SK-N-MC (cell line): ENCODE data around the gene PHF8.

Experiments used
- DNase-seq: peaks from one replicate; pipeline ENCODE4 v3.0.0-alpha.2; 2011; ENCODE audit warnings: low read depth, low spot score
- H3K27ac ChIP-seq: fragments of 200-600 bp; sonication (generic); 2 replicates; pipeline ENCODE4 v1.5.1; 2016; ENCODE audit warnings: mixed run types
- H3K36me3 ChIP-seq: fragments of 200-600 bp; sonication (generic); 2 replicates; pipeline ENCODE4 v1.6.1; 2017; ENCODE audit warnings: antibody characterized with exemption, low read length, mixed read lengths; ENCODE audit not compliant: insufficient read depth
- H3K4me3 ChIP-seq: fragments of 200-600 bp; sonication (generic); 2 replicates; pipeline ENCODE4 v1.5.1; 2016
- H3K9ac ChIP-seq: fragments of 200-600 bp; sonication (generic); 2 replicates; pipeline ENCODE4 v1.8.0; 2017; ENCODE audit warnings: mixed run types, mixed read lengths; ENCODE audit not compliant: insufficient read length
- H3K9me3 ChIP-seq: fragments of 200-600 bp; sonication (generic); 2 replicates; pipeline ENCODE4 v1.6.1; 2017; ENCODE audit warnings: low read depth, mild to moderate bottlenecking, antibody characterized with exemption, low read length, moderate library complexity, mixed read lengths
- EZH2 ChIP-seq: fragments of 200-600 bp; sonication (generic); IDR thresholded peaks from one replicate; pipeline ENCODE4 v1.6.1; 2017; ENCODE audit warnings: antibody characterized with exemption
- FOXP2 ChIP-seq: optimal IDR thresholded peaks from 2 replicates; pipeline ENCODE3; 2011; ENCODE audit warnings: mild to moderate bottlenecking, moderate library complexity; ENCODE audit not compliant: insufficient read depth; ENCODE audit errors: extremely low read length, control extremely low read depth
- POLR2AphosphoS5 ChIP-seq: IDR thresholded peaks from 2 replicates; pipeline ENCODE4 v1.6.1; 2012; ENCODE audit warnings: mild to moderate bottlenecking, low read depth, low read length, borderline replicate concordance

Gene PHF8

GRCh38 chrX:54044126-54044876 is at the start of gene PHF8:
PHF8 (minus strand) TSS chrX:54044473; CDS start chrX:54042728, 1,745 bp downstream.
- H3K27ac ChIP-seq: peak within 1 kb of the TSS; percentile 93
- H3K4me3 ChIP-seq: peak within 1 kb of the TSS; percentile 86
- H3K9ac ChIP-seq: peak within 1 kb of the TSS; percentile 87
- no peaks in the 10 kb centered on the region for H3K9me3 ChIP-seq
- peak; percentile 64 for DNase-seq
- TF ChIP-seq POLR2AphosphoS5 (peak; percentile 63; the same call in 1 of the 2 replicates), EZH2 (no peak), FOXP2 (peak; percentile 72)
- H3K36me3 ChIP-seq: 0 out of 2 replicates have a peak, but pooled peaks cover 3% of the 10 kb centered on the region

GRCh38 chrX:54093571-54093970 is 49.3 kb upstream of the PHF8 start:
- H3K36me3 ChIP-seq: no peaks in the 10 kb centered on the region
- TF ChIP-seq POLR2AphosphoS5 (no peak), FOXP2 (no peak), EZH2 (no peak)
- peak overlapping the region; percentile 45; the same call in 1 of the 2 replicates for H3K27ac ChIP-seq
- no peaks in the 10 kb centered on the region for H3K9me3 ChIP-seq
- DNase-seq: no peak
- H3K4me3 ChIP-seq: no peak overlapping the region
- H3K9ac ChIP-seq: no peak overlapping the region

GRCh38 chrX:54093159-54093558 is 48.9 kb upstream of the PHF8 start:
- DNase-seq: no peak
- Histone ChIP-seq H3K4me3 (no peak overlapping the region), H3K9me3 (no peaks in the 10 kb centered on the region), H3K36me3 (no peaks in the 10 kb centered on the region), H3K27ac (peak overlapping the region; percentile 45; the same call in 1 of the 2 replicates), H3K9ac (no peak overlapping the region)
- TF ChIP-seq POLR2AphosphoS5 (no peak), EZH2 (no peak), FOXP2 (no peak)

GRCh38 chrX:54090880-54091279 is 46.6 kb upstream of the PHF8 start:
- DNase-seq: no peak
- Histone ChIP-seq H3K27ac (no peak overlapping the region), H3K9ac (no peak overlapping the region), H3K9me3 (no peaks in the 10 kb centered on the region), H3K4me3 (no peak overlapping the region), H3K36me3 (no peaks in the 10 kb centered on the region)
- TF ChIP-seq EZH2 (no peak), FOXP2 (no peak), POLR2AphosphoS5 (no peak)

DNA sequence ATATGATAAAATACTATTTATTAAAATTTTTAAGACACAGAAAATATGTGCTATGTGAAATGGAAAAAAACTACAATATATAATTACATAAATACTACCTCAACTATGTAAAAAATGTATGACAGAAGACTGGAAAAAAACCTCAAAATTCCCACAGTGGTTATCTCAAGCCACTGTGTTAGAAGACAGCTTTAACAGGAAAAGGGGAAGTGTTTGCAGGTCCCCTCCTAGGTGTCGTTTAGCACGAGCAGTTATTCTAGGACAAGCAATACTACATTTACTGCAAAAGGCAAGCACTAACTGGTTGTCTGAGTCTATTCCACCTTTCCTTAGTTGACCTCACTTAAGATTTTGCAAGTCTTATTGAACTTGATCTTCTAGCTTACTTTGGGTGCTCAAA is 44.9 kb upstream of the PHF8 start:
- DNase-seq: no peak
- H3K36me3 ChIP-seq: no peaks in the 10 kb centered on the region
- TF ChIP-seq EZH2: no peak
- no peak for TF ChIP-seq POLR2AphosphoS5
- TF ChIP-seq FOXP2: no peak
- H3K9ac ChIP-seq: no peak overlapping the region
- H3K4me3 ChIP-seq: no peak overlapping the region
- no peaks in the 10 kb centered on the region for H3K9me3 ChIP-seq
- H3K27ac ChIP-seq: no peak overlapping the region

- Histone ChIP-seq H3K9me3 (no peaks in the 10 kb centered on the region), H3K36me3 (no peaks in the 10 kb centered on the region), H3K27ac (no peak overlapping the region), H3K9ac (no peak overlapping the region), H3K4me3 (no peak overlapping the region)
- TF ChIP-seq FOXP2 (no peak), POLR2AphosphoS5 (no peak), EZH2 (no peak)
- DNase-seq: no peak
Measured at GRCh38 chrX:54087661-54088060, 43.4 kb upstream of the PHF8 start.

DNA sequence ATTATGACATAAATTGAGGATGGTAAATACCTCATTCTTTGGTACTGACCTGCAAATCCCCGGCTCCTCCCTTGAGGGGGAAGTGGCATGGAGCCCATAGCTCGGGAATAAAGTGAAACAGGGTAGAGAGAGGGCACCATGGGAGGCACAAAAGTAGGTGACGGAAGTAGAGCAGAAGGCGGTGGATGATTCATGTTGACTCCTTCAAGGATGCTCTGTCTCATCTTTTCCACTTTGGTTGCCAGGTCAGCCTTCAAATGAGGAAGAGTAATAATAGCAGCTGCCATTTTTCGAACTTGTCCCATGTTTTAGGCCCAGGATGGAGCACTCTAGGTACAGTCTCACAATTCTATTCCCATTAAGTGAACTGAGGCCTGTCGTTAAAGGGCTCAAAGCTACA is 41.4 kb upstream of the PHF8 start:
- no peak overlapping the region for H3K27ac ChIP-seq
- no peak overlapping the region for H3K9ac ChIP-seq
- H3K4me3 ChIP-seq: no peak overlapping the region
- H3K36me3 ChIP-seq: no peaks in the 10 kb centered on the region
- TF ChIP-seq EZH2 (no peak), FOXP2 (no peak), POLR2AphosphoS5 (no peak)
- no peaks in the 10 kb centered on the region for H3K9me3 ChIP-seq
- DNase-seq: no peak

DNA sequence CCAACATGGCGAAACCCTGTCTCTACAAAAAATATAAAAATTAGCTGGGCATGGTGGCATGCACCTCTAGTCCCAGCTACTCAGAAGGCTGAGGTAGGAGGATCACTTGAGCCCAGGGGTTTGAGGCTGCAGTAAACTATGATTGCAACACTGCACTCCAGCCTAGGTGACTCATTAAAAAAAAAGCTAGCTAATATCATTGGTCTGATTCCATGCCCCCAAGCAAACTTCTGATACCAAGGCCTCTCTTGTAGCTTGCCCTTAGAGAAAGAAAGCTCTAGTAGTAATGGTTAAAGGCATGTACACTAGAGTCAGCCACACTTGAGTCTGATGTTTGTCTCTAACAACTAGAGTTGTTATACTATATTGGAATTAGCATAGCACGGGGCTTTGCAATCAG is 32.6 kb upstream of the PHF8 start:
- H3K27ac ChIP-seq: no peak overlapping the region
- DNase-seq: no peak
- no peaks in the 10 kb centered on the region for H3K36me3 ChIP-seq
- no peak overlapping the region for H3K4me3 ChIP-seq
- TF ChIP-seq POLR2AphosphoS5: no peak
- TF ChIP-seq FOXP2: no peak
- TF ChIP-seq EZH2: no peak
- H3K9ac ChIP-seq: no peak overlapping the region
- no peaks in the 10 kb centered on the region for H3K9me3 ChIP-seq
